Measurements from ENCODE around the gene GPR55. TPM values are rescaled to one million over a fixed set of nuclear protein-coding genes. Genes with fewer than 3 reads are reported as not detected.

Gene GPR55, protein sequence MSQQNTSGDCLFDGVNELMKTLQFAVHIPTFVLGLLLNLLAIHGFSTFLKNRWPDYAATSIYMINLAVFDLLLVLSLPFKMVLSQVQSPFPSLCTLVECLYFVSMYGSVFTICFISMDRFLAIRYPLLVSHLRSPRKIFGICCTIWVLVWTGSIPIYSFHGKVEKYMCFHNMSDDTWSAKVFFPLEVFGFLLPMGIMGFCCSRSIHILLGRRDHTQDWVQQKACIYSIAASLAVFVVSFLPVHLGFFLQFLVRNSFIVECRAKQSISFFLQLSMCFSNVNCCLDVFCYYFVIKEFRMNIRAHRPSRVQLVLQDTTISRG
- not detected for total RNA-seq

GRCh38 chr2:230924470-230925341, at the start of gene GPR55:
Gene GPR55, minus strand, starts transcription at chr2:230925242. Its CDS starts 14,280 bp downstream, at chr2:230910962.

DNA sequence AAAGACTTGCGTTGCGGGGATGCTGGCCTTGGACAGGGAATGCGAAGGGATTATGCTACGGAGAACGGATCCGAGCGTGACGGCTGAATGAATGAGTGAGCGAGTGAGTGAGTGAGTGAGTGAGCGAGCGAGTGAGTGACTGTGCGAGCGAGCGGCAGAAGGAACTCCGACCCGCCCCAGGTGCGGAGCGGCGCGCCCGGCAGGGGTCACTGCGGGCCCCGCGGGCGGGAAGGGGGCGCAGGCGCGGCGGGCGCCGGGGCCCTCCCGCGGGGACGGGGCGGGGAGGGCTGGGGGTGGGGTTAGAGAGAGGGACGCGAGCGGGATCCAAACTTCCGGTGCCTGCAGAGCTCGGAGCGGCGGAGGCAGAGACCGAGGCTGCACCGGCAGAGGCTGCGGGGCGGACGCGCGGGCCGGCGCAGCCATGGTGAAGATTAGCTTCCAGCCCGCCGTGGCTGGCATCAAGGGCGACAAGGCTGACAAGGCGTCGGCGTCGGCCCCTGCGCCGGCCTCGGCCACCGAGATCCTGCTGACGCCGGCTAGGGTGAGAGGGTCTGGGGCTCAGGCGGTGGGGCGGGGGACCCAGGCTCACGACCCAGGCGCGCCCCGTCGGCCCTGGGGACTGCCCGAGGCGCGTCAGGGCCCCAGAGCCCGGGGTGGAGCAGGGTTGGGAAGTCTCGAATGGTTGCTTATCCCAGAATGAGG, 60.3 kb downstream of the GPR55 start, which contains the start of gene ITM2C:
Gene ITM2C (plus strand): TSS at position 338 of the 702 bp plus-strand sequence. CDS start 84 bp downstream, at position 422.

Other genes with a start within 250 kb of the GPR55 start
- 148 TPM for gene CAB39, start 212.4 kb downstream of the GPR55 start, total RNA-seq
- gene ITM2C, start 60.3 kb downstream of the GPR55 start, total RNA-seq, result 254 TPM
- gene SPATA3, start 70.9 kb upstream of the GPR55 start, total RNA-seq, result not detected
- gene C2orf72, start 112.3 kb upstream of the GPR55 start, total RNA-seq, result 46.1 TPM
- 122 TPM for gene PSMD1, start 131.6 kb upstream of the GPR55 start, total RNA-seq
- 0.23 TPM for gene HTR2B, start 199.8 kb upstream of the GPR55 start, total RNA-seq